Upper lobe of right lung (tissue), 1 donor: ENCODE measurements around the gene EVA1A. TPM values are rescaled to one million over a fixed set of nuclear protein-coding genes. Genes with fewer than 3 reads are reported as not detected.

Experiments
- ATAC-seq: fragments of 200-7000 bp; cut with Tn5 transposase; one replicate; pipeline ENCODE4 v1.9.1; 2020; ENCODE audit warnings: mild to moderate bottlenecking, moderate library complexity
- DNase-seq: peaks from one replicate; pipeline ENCODE4 v3.0.0-alpha.2; 2020
- H3K27ac ChIP-seq: fragments of 200-600 bp; one replicate; pipeline ENCODE4 v1.8.0; 2022
- H3K27me3 ChIP-seq: fragments of 200-600 bp; one replicate; pipeline ENCODE4 v1.8.0; 2022; ENCODE audit warnings: mild to moderate bottlenecking
- H3K36me3 ChIP-seq: fragments of 200-600 bp; one replicate; pipeline ENCODE4 v1.8.0; 2022
- H3K4me1 ChIP-seq: fragments of 200-600 bp; one replicate; pipeline ENCODE4 v1.8.0; 2022
- H3K4me3 ChIP-seq: fragments of 200-600 bp; one replicate; pipeline ENCODE4 v1.8.0; 2022; ENCODE audit warnings: mild to moderate bottlenecking
- H3K9me3 ChIP-seq: fragments of 200-600 bp; one replicate; pipeline ENCODE4 v1.8.0; 2022
- CTCF ChIP-seq: fragments of 200-600 bp; IDR thresholded peaks from one replicate; pipeline ENCODE4 v1.8.0; 2022; ENCODE audit warnings: antibody characterized with exemption
- intact Hi-C: fragments of 100-400 bp; cut with DNase I; formaldehyde crosslinking; loops from one replicate; pipeline ENCODE4 v1.11.0; 2022
- total RNA-seq: library from RNA; stranded (reverse); fragmentation: NEBNext Ultra II Directional; extraction: Animal tissue kit (Norgen Biotek cat#: 25700); gene quantifications from one replicate; pipeline ENCODE4 v1.2.1, GENCODE V29; 2021
- donor health status: DM: no; HTN: yes; CAD: no; lungs with severe emphysema.

EVA1A gene
- total RNA-seq, 1 donor from 2014 or later, result 41.9 TPM

GRCh38 chr2:75500633-75501032 lies 60.1 kb downstream of the EVA1A start:
- DNase-seq (no peak), ATAC-seq (no peak)
- TF ChIP-seq CTCF, result no peak
- Histone ChIP-seq H3K4me1 (no peaks in the 10 kb centered on the region), H3K9me3 (no peaks in the 10 kb centered on the region), H3K4me3 (no peak overlapping the region), H3K27me3 (no peaks in the 10 kb centered on the region), H3K36me3 (no peaks in the 10 kb centered on the region), H3K27ac (no peak overlapping the region)
- intact Hi-C loops, result no loop called here

- Histone ChIP-seq H3K27me3 (no peaks in the 10 kb centered on the region), H3K4me1 (no peaks in the 10 kb centered on the region), H3K9me3 (no peaks in the 10 kb centered on the region), H3K27ac (no peak overlapping the region), H3K4me3 (no peak overlapping the region), H3K36me3 (no peaks in the 10 kb centered on the region)
- intact Hi-C loops, result no loop called here
- ATAC-seq (no peak), DNase-seq (no peak)
- TF ChIP-seq CTCF, result no peak
These were observed 61.2 kb downstream of the EVA1A start for GRCh38 chr2:75499534-75499933.

- no peaks in the 10 kb centered on the region for H3K9me3 ChIP-seq
- H3K4me3 ChIP-seq, result no peak overlapping the region
- no peak for TF ChIP-seq CTCF
- ATAC-seq (no peak), DNase-seq (no peak)
- H3K36me3 ChIP-seq, result no peaks in the 10 kb centered on the region
- no peak overlapping the region for H3K27ac ChIP-seq
- intact Hi-C loops, result no loop called here
- H3K27me3 ChIP-seq, result no peaks in the 10 kb centered on the region
- no peaks in the 10 kb centered on the region for H3K4me1 ChIP-seq
These were observed 61.8 kb downstream of the EVA1A start for GRCh38 chr2:75498907-75499306.

GRCh38 chr2:75497256-75497655 lies 63.5 kb downstream of the EVA1A start:
- no peak overlapping the region for H3K4me3 ChIP-seq
- no peak overlapping the region for H3K27ac ChIP-seq
- no peak for TF ChIP-seq CTCF
- no peaks in the 10 kb centered on the region for H3K9me3 ChIP-seq
- no peaks in the 10 kb centered on the region for H3K27me3 ChIP-seq
- H3K4me1 ChIP-seq, result no peaks in the 10 kb centered on the region
- intact Hi-C loops, result no loop called here
- DNase-seq (no peak), ATAC-seq (no peak)
- H3K36me3 ChIP-seq, result no peaks in the 10 kb centered on the region

- H3K36me3 ChIP-seq, result no peaks in the 10 kb centered on the region
- no peaks in the 10 kb centered on the region for H3K9me3 ChIP-seq
- no peaks in the 10 kb centered on the region for H3K4me1 ChIP-seq
- no peak for TF ChIP-seq CTCF
- no peak overlapping the region for H3K27ac ChIP-seq
- DNase-seq, result no peak
- no peak overlapping the region for H3K4me3 ChIP-seq
- no peak for ATAC-seq
- no peaks in the 10 kb centered on the region for H3K27me3 ChIP-seq
- intact Hi-C loops, result no loop called here
These were observed 64.9 kb downstream of the EVA1A start for GRCh38 chr2:75495862-75496261.

GRCh38 chr2:75494137-75494769 lies 66.5 kb downstream of the EVA1A start:
- DNase-seq (no peak), ATAC-seq (no peak)
- no peak for TF ChIP-seq CTCF
- Histone ChIP-seq H3K4me3 (no peak overlapping the region), H3K4me1 (no peaks in the 10 kb centered on the region), H3K27ac (no peak overlapping the region), H3K9me3 (no peaks in the 10 kb centered on the region), H3K36me3 (no peaks in the 10 kb centered on the region), H3K27me3 (no peaks in the 10 kb centered on the region)
- intact Hi-C loops, result no loop called here
